GM23338 (cell line): ENCODE measurements around the gene PAPOLG.

Source experiments
- CREB1 ChIP-seq: fragments of 250-450 bp; sonication (Bioruptor Pico); IDR thresholded peaks from 2 replicates; pipeline ENCODE4 v1.5.0; 2020; ENCODE audit warnings: low read depth, mild to moderate bottlenecking, moderate library complexity
- EZH2 ChIP-seq: fragments of 200-600 bp; sonication (generic); IDR thresholded peaks from one replicate; pipeline ENCODE4 v1.8.0; 2017; ENCODE audit warnings: antibody characterized with exemption, mild to moderate bottlenecking, low read depth; ENCODE audit not compliant: unreplicated experiment
- EZH2phosphoT487 ChIP-seq: fragments of 200-600 bp; sonication (generic); IDR thresholded peaks from one replicate; pipeline ENCODE4 v1.8.1; 2018; ENCODE audit warnings: antibody characterized with exemption; ENCODE audit not compliant: unreplicated experiment
- POLR2AphosphoS5 ChIP-seq: IDR thresholded peaks from 2 replicates; pipeline ENCODE4 v1.6.1; 2016; ENCODE audit warnings: antibody characterized with exemption, low read depth
- ZNF331 ChIP-seq: fragments of 250-450 bp; sonication (Bioruptor Pico); IDR thresholded peaks from 2 replicates; pipeline ENCODE4 v1.5.0; 2020; ENCODE audit warnings: low read depth, mild to moderate bottlenecking, moderate library complexity
- TF ChIP-seq, protein P1 (sequence below): IDR thresholded peaks from one replicate; pipeline ENCODE4 v1.6.1; 2018; ENCODE audit warnings: antibody characterized with exemption; ENCODE audit not compliant: unreplicated experiment
- TF ChIP-seq, protein P2 (sequence below), 2 experiments: fragments of 200-600 bp in 1 of 2; sonication (generic) in 1 of 2; conservative IDR thresholded peaks; 2 replicates each; pipeline versions ENCODE4 v1.5.1 to v1.6.1; 2016 to 2017; ENCODE audit warnings: antibody characterized with exemption in 2 of 2, low read depth in 2 of 2, mild to moderate bottlenecking in 2 of 2, moderate library complexity in 1 of 2

DNA sequence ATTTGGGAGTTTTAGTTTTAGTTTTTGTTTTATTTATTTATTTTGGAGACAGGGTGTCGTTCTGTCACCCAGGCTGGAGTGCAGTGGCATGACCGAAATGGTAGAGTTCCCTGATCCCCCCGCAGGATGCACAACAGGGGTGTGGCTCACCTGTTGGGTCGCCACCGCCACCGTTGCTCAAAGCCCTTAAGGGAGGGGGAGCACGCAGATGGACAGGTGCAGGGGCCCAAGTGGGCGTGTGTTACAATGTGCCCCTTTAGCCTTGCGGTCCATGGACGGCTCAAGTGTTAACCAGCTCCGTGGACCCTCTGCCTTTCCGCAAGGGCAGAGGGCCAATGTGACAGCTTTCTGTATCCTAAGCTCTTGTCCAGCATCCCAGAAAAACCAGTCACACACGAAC, 63.9 kb downstream of the PAPOLG start:
- TF ChIP-seq EZH2phosphoT487, result no peak
- TF ChIP-seq POLR2AphosphoS5, result no peak
- no peak for TF ChIP-seq CREB1
- TF ChIP-seq, protein P1, sequence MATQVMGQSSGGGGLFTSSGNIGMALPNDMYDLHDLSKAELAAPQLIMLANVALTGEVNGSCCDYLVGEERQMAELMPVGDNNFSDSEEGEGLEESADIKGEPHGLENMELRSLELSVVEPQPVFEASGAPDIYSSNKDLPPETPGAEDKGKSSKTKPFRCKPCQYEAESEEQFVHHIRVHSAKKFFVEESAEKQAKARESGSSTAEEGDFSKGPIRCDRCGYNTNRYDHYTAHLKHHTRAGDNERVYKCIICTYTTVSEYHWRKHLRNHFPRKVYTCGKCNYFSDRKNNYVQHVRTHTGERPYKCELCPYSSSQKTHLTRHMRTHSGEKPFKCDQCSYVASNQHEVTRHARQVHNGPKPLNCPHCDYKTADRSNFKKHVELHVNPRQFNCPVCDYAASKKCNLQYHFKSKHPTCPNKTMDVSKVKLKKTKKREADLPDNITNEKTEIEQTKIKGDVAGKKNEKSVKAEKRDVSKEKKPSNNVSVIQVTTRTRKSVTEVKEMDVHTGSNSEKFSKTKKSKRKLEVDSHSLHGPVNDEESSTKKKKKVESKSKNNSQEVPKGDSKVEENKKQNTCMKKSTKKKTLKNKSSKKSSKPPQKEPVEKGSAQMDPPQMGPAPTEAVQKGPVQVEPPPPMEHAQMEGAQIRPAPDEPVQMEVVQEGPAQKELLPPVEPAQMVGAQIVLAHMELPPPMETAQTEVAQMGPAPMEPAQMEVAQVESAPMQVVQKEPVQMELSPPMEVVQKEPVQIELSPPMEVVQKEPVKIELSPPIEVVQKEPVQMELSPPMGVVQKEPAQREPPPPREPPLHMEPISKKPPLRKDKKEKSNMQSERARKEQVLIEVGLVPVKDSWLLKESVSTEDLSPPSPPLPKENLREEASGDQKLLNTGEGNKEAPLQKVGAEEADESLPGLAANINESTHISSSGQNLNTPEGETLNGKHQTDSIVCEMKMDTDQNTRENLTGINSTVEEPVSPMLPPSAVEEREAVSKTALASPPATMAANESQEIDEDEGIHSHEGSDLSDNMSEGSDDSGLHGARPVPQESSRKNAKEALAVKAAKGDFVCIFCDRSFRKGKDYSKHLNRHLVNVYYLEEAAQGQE, result no peak
- TF ChIP-seq, protein P2, sequence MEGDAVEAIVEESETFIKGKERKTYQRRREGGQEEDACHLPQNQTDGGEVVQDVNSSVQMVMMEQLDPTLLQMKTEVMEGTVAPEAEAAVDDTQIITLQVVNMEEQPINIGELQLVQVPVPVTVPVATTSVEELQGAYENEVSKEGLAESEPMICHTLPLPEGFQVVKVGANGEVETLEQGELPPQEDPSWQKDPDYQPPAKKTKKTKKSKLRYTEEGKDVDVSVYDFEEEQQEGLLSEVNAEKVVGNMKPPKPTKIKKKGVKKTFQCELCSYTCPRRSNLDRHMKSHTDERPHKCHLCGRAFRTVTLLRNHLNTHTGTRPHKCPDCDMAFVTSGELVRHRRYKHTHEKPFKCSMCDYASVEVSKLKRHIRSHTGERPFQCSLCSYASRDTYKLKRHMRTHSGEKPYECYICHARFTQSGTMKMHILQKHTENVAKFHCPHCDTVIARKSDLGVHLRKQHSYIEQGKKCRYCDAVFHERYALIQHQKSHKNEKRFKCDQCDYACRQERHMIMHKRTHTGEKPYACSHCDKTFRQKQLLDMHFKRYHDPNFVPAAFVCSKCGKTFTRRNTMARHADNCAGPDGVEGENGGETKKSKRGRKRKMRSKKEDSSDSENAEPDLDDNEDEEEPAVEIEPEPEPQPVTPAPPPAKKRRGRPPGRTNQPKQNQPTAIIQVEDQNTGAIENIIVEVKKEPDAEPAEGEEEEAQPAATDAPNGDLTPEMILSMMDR (conservative IDR thresholded peaks at IDR 0.05; ENCODE audit: low read depth in 2 of 2), result no peak
- TF ChIP-seq EZH2, result no peak
- TF ChIP-seq ZNF331 (CRISPR knock-in tag), result no peak
